ENCODE data around the gene MFSD12. TPM values are rescaled to one million over a fixed set of nuclear protein-coding genes. Genes with fewer than 3 reads are reported as not detected.

The MFSD12 gene
- total and polyA plus RNA-seq, 2 donors (not counting 3 experiments of a cell fraction or from before 2014, with no cell fraction given), result 51.7 to 78.9 TPM

DNA sequence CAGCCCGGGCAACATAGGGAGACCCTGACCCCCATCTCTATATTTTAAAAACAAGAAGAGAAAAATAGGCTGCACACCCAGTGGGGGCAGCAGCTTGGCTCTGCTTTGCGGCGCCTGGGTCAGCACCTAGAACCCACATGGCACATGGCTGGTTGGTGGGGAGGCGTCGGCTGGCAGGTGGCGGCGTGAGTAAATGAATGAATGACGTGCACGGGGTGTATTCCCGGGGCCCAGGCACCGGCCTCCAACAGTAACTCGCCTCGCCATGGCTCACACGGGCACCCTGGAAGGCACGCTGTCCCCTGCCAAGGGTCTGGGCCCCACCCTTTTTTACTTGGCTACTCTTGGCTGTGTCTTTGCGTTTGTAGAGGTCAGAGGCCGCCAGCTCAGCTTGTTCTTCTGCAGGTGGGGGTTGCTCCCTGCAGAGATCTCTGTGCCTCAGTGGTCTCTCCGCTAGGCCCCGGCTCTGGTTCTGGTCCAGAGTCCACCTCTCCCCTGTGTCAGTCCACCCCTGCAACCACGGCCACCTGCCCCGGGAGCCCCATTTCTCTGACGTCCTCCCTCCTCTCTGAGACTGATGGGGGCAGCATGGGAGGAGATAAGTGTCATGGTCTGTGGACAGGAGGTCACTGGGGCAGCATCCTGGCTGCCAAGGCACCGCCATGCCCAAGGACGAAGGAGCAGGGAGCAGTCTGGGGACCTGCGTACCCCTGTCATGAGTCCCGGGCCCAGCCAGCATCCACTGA is 45.7 kb downstream of the MFSD12 start:
- Histone ChIP-seq H3K27ac (ENCODE audit: insufficient read depth, low read depth, low read length) (no peak overlapping the region), H3K9ac (replicated peaks; ENCODE audit: extremely low read depth, insufficient read depth, low read length) (no peak overlapping the region), H3K4me2 (ENCODE audit: insufficient read depth, low read length) (no peak overlapping the region), H3K36me3 (ENCODE audit: control insufficient read depth in 2 of 2, extremely low read depth in 1 of 2, insufficient read depth in 2 of 2, low read length in 2 of 2) (peaks cover 0 to 16% of the 10 kb centered on the region in 2 experiments), H4K20me1 (replicated peaks; ENCODE audit: control insufficient read depth, extremely low read depth, insufficient read depth, low read length) (no peaks in the 10 kb centered on the region), H3K4me3 (replicated peaks in 1 of 3; ENCODE audit: insufficient read depth in 1 of 3, low read depth in 1 of 3, low read length in 3 of 3) (no peak overlapping the region), H3K79me2 (ENCODE audit: control insufficient read depth, insufficient read depth, low read length) (peaks cover 97% of the 10 kb centered on the region), H3K27me3 (ENCODE audit: control insufficient read depth in 2 of 2, insufficient read depth in 2 of 2, low read length in 2 of 2) (no peaks in the 10 kb centered on the region), H3K4me1 (ENCODE audit: control insufficient read depth, extremely low read depth, insufficient read depth, low read length) (peaks cover 4% of the 10 kb centered on the region), H3K9me3 (replicated peaks; ENCODE audit: control insufficient read depth, insufficient read depth, low read length) (no peaks in the 10 kb centered on the region), H2AFZ (ENCODE audit: low read depth, low read length) (no peak overlapping the region), H3K9me1 (replicated peaks; ENCODE audit: control insufficient read depth, extremely low read depth, insufficient read depth, low read length) (no peaks in the 10 kb centered on the region)
- ChIA-PET POLR2A (no interaction called here), CTCF (no interaction called here)
- FAIRE-seq (no peak), DNase-seq (ENCODE audit: low read depth, low spot score) (no peak)
- intact Hi-C loops (cut with micrococcal nuclease) (no loop called here), dilution Hi-C loops (cut with MboI; ENCODE audit: extremely low pct_ligation_motif_present, low sequenced_read_pairs) (no loop called here)
- BruUV-seq (replicated peaks), result no TSS peak
- TF ChIP-seq POLR2AphosphoS5 (IDR thresholded peaks at IDR 0.05; ENCODE audit: insufficient read depth, low read depth, low read length), result no peak
- TF ChIP-seq, protein P1, sequence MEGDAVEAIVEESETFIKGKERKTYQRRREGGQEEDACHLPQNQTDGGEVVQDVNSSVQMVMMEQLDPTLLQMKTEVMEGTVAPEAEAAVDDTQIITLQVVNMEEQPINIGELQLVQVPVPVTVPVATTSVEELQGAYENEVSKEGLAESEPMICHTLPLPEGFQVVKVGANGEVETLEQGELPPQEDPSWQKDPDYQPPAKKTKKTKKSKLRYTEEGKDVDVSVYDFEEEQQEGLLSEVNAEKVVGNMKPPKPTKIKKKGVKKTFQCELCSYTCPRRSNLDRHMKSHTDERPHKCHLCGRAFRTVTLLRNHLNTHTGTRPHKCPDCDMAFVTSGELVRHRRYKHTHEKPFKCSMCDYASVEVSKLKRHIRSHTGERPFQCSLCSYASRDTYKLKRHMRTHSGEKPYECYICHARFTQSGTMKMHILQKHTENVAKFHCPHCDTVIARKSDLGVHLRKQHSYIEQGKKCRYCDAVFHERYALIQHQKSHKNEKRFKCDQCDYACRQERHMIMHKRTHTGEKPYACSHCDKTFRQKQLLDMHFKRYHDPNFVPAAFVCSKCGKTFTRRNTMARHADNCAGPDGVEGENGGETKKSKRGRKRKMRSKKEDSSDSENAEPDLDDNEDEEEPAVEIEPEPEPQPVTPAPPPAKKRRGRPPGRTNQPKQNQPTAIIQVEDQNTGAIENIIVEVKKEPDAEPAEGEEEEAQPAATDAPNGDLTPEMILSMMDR (IDR thresholded peaks at IDR 0.05; ENCODE audit: extremely low read depth in 1 of 2, insufficient read depth in 1 of 2, low read depth in 1 of 2, low read length in 2 of 2), result no peak
- TF ChIP-seq EZH2 (IDR thresholded peaks at IDR 0.05; ENCODE audit: borderline replicate concordance, low read depth, low read length, severe bottlenecking), result no peak
- TF ChIP-seq JUN (IDR thresholded peaks at IDR 0.05; ENCODE audit: borderline replicate concordance, insufficient read depth, insufficient read length, low read depth), result no peak
- TF ChIP-seq, protein P2, sequence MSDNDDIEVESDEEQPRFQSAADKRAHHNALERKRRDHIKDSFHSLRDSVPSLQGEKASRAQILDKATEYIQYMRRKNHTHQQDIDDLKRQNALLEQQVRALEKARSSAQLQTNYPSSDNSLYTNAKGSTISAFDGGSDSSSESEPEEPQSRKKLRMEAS (IDR thresholded peaks at IDR 0.05; ENCODE audit: insufficient read depth, insufficient read length), result no peak

Data from endothelial cell of umbilical vein (primary cell).